H1 (cell line): ENCODE data around the gene CAPZB. TPM values are rescaled to one million over a fixed set of nuclear protein-coding genes. Genes with fewer than 3 reads are reported as not detected.
A peak's percentile ranks its signal among the peaks of the same experiment; 100 is the strongest.

Experiments used
- CTCF ChIA-PET: fragments of 300-600 bp; sonication (Branson Sonifier 250); formaldehyde crosslinking; loops from one replicate; lab custom pipeline; 2021; ENCODE audit not compliant: partially characterized antibody; lab: Charles Lee
- POLR2A ChIA-PET: fragments of 300-600 bp; sonication (Branson Sonifier 250); formaldehyde crosslinking; loops from one replicate; lab custom pipeline; 2021; ENCODE audit warnings: inconsistent platforms; ENCODE audit not compliant: partially characterized antibody; lab: Charles Lee
- DNase-seq, 2 experiments: peaks; one replicate each; pipeline versions ENCODE4 v3.0.0 to v3.0.0-alpha.2; 2010 to 2022; ENCODE audit warnings: low spot score in 2 of 2, low read depth in 1 of 2, mixed read lengths in 1 of 2
- FAIRE-seq: peaks from 2 replicates; lab custom pipeline; 2011; peaks lifted over from hg19 to GRCh38; lab: Jason Lieb, UNC
- H2AFZ ChIP-seq: 2 replicates; pipeline ENCODE4 v1.8.1; 2012; ENCODE audit warnings: low read length, inconsistent platforms
- H2AK5ac ChIP-seq: 2 replicates; pipeline ENCODE4 v1.6.1; 2013; ENCODE audit warnings: low read depth, low read length
- H2BK120ac ChIP-seq: replicated peaks from 2 replicates; pipeline ENCODE3; 2013; ENCODE audit warnings: low read depth, low read length, inconsistent platforms
- H2BK12ac ChIP-seq: 2 replicates; pipeline ENCODE4 v1.6.1; 2013; ENCODE audit warnings: low read depth, low read length
- H2BK15ac ChIP-seq: 2 replicates; pipeline ENCODE4 v1.6.1; 2013; ENCODE audit warnings: low read length
- H2BK20ac ChIP-seq: 2 replicates; pipeline ENCODE4 v1.6.1; 2013; ENCODE audit warnings: low read length
- H2BK5ac ChIP-seq: 2 replicates; pipeline ENCODE4 v1.6.1; 2013; ENCODE audit warnings: low read depth, low read length
- H3K14ac ChIP-seq: 2 replicates; pipeline ENCODE4 v1.6.1; 2013; ENCODE audit warnings: inconsistent platforms; ENCODE audit not compliant: insufficient read length
- H3K18ac ChIP-seq: 2 replicates; pipeline ENCODE4 v1.6.1; 2013; ENCODE audit warnings: low read length; ENCODE audit errors: extremely low read depth
- H3K23ac ChIP-seq: 2 replicates; pipeline ENCODE4 v1.6.1; 2013; ENCODE audit warnings: inconsistent platforms; ENCODE audit not compliant: insufficient read length
- H3K23me2 ChIP-seq: 2 replicates; pipeline ENCODE4 v1.6.1; 2013; ENCODE audit warnings: low read depth, low read length
- H3K27ac ChIP-seq: 2 replicates; pipeline ENCODE4 v1.6.1; 2011; ENCODE audit warnings: low read depth, low read length, inconsistent platforms
- H3K27me3 ChIP-seq, 4 experiments: replicated peaks in 1 of 4; 1 replicate in 1 of 4; 2 replicates in 3 of 4; pipeline versions ENCODE4 v1.6.1 to v1.8.1; 2011 to 2013; ENCODE audit warnings: low read length in 3 of 4, mild to moderate bottlenecking in 3 of 4, inconsistent platforms in 2 of 4, mixed read lengths in 2 of 4, moderate library complexity in 1 of 4; ENCODE audit not compliant: control insufficient read depth in 3 of 4, insufficient read depth in 3 of 4; ENCODE audit errors: extremely low read depth in 1 of 4
- H3K36me3 ChIP-seq, 4 experiments: 2 replicates each; pipeline versions ENCODE4 v1.6.1 to v1.8.1; 2011 to 2013; ENCODE audit warnings: mild to moderate bottlenecking in 4 of 4, low read length in 3 of 4, moderate library complexity in 2 of 4, control low read depth in 1 of 4, inconsistent platforms in 1 of 4; ENCODE audit not compliant: insufficient read depth in 4 of 4, control insufficient read depth in 2 of 4
- H3K4ac ChIP-seq: replicated peaks from 2 replicates; pipeline ENCODE3; 2013; ENCODE audit warnings: low read length, low read depth, mixed read lengths, inconsistent platforms; ENCODE audit not compliant: insufficient read length
- H3K4me1 ChIP-seq, 4 experiments: replicated peaks in 1 of 4; 1 replicate in 1 of 4; 2 replicates in 3 of 4; pipeline versions ENCODE4 v1.6.1 to v1.8.1; 2011 to 2013; ENCODE audit warnings: low read length in 3 of 4, inconsistent platforms in 2 of 4, mixed read lengths in 1 of 4; ENCODE audit not compliant: insufficient read depth in 4 of 4, control insufficient read depth in 3 of 4
- H3K4me2 ChIP-seq, 2 experiments: 2 replicates each; pipeline versions ENCODE4 v1.6.1 to v1.8.1; 2011 to 2013; ENCODE audit warnings: low read depth in 2 of 2, low read length in 2 of 2, control low read depth in 1 of 2, inconsistent platforms in 1 of 2, mild to moderate bottlenecking in 1 of 2; ENCODE audit not compliant: insufficient read depth in 1 of 2
- H3K4me3 ChIP-seq, 4 experiments: fragments of 200-600, 300-600 bp in 1 of 4; sonication (generic), shearing (Covaris generic), sonication (Bioruptor Twin) in 1 of 4; 2 replicates each; pipeline versions ENCODE4 v1.5.1 to v1.8.1; 2011 to 2016; ENCODE audit warnings: low read length in 4 of 4, low read depth in 3 of 4, control low read depth in 2 of 4, inconsistent platforms in 2 of 4, mild to moderate bottlenecking in 2 of 4, mixed read lengths in 1 of 4, moderate library complexity in 1 of 4; ENCODE audit not compliant: insufficient read depth in 2 of 4; ENCODE audit errors: extremely low read depth in 1 of 4
- H3K56ac ChIP-seq: replicated peaks from 2 replicates; pipeline ENCODE3; 2013; ENCODE audit warnings: low read depth, mild to moderate bottlenecking, mixed read lengths, low read length, inconsistent platforms; ENCODE audit not compliant: insufficient read length
- H3K79me1 ChIP-seq: 2 replicates; pipeline ENCODE4 v1.6.1; 2013; ENCODE audit warnings: low read depth, low read length, control low read depth
- H3K79me2 ChIP-seq, 2 experiments: 2 replicates each; pipeline versions ENCODE4 v1.6.1 to v1.8.1; 2012 to 2013; ENCODE audit warnings: low read length in 2 of 2, mild to moderate bottlenecking in 2 of 2, inconsistent platforms in 1 of 2; ENCODE audit not compliant: insufficient read depth in 2 of 2, control insufficient read depth in 1 of 2
- H3K9ac ChIP-seq, 4 experiments: replicated peaks in 1 of 4; 1 replicate in 1 of 4; 2 replicates in 3 of 4; pipeline versions ENCODE4 v1.6.1 to v1.8.1; 2011 to 2013; ENCODE audit warnings: low read depth in 3 of 4, low read length in 3 of 4, control low read depth in 2 of 4, mild to moderate bottlenecking in 2 of 4, moderate library complexity in 2 of 4, inconsistent platforms in 1 of 4; ENCODE audit errors: extremely low read depth in 1 of 4
- H3K9me3 ChIP-seq, 2 experiments: 2 replicates each; pipeline versions ENCODE4 v1.6.1 to v1.8.1; 2012 to 2013; ENCODE audit warnings: mild to moderate bottlenecking in 2 of 2, moderate library complexity in 2 of 2, control low read depth in 1 of 2, inconsistent platforms in 1 of 2, low read depth in 1 of 2, low read length in 1 of 2, mixed read lengths in 1 of 2; ENCODE audit not compliant: insufficient read depth in 2 of 2
- H4K20me1 ChIP-seq, 2 experiments: replicated peaks in 1 of 2; 2 replicates each; pipeline versions ENCODE3 to v1.8.1; 2011 to 2013; ENCODE audit warnings: inconsistent platforms in 2 of 2, low read length in 2 of 2, mild to moderate bottlenecking in 1 of 2; ENCODE audit not compliant: insufficient read depth in 2 of 2, control insufficient read depth in 1 of 2
- H4K5ac ChIP-seq: 2 replicates; pipeline ENCODE4 v1.6.1; 2013; ENCODE audit warnings: low read length, low read depth, mixed read lengths, inconsistent platforms; ENCODE audit not compliant: insufficient read length
- H4K8ac ChIP-seq: 2 replicates; pipeline ENCODE4 v1.8.0; 2013; ENCODE audit warnings: mild to moderate bottlenecking, moderate library complexity, low read length, inconsistent platforms; ENCODE audit not compliant: insufficient read depth; ENCODE audit errors: extremely low read depth
- H4K91ac ChIP-seq: replicated peaks from 2 replicates; pipeline ENCODE3; 2013; ENCODE audit warnings: low read length, mixed read lengths, inconsistent platforms; ENCODE audit not compliant: insufficient read length
- BRCA1 ChIP-seq: IDR thresholded peaks from 2 replicates; pipeline ENCODE4 v1.6.1; 2012; ENCODE audit warnings: low read depth, low read length, improper control_type of control experiment
- FOSL1 ChIP-seq: IDR thresholded peaks from 2 replicates; pipeline ENCODE4 v1.6.1; 2011; ENCODE audit warnings: mild to moderate bottlenecking, low read depth, low read length, moderate library complexity; ENCODE audit not compliant: insufficient read depth
- HDAC2 ChIP-seq, 2 experiments: fragments of 300-600 bp in 1 of 2; sonication (generic) in 1 of 2; IDR thresholded peaks; 2 replicates each; pipeline ENCODE4 v1.6.1; 2011 to 2012; ENCODE audit warnings: low read depth in 2 of 2, low read length in 2 of 2, mild to moderate bottlenecking in 2 of 2, moderate library complexity in 2 of 2, borderline replicate concordance in 1 of 2, inconsistent platforms in 1 of 2
- JUN ChIP-seq: IDR thresholded peaks from 2 replicates; pipeline ENCODE4 v1.6.1; 2011; ENCODE audit warnings: low read depth, mild to moderate bottlenecking, improper control_type of control experiment, low read length
- KDM1A ChIP-seq: fragments of 200-600, 300-600 bp; sonication (generic); IDR thresholded peaks from 2 replicates; pipeline ENCODE4 v1.7.1; 2016; ENCODE audit warnings: mild to moderate bottlenecking, low read length, borderline replicate concordance
- NANOG ChIP-seq: IDR thresholded peaks from 2 replicates; pipeline ENCODE4 v1.6.1; 2011; ENCODE audit warnings: low read length, low read depth, mild to moderate bottlenecking, inconsistent platforms; ENCODE audit not compliant: insufficient read depth, poor library complexity, severe bottlenecking
- POLR2A ChIP-seq, 2 experiments: IDR thresholded peaks; 1 replicate in 1 of 2; 2 replicates in 1 of 2; pipeline ENCODE4 v1.6.1; 2011; ENCODE audit warnings: low read depth in 2 of 2, low read length in 2 of 2, mild to moderate bottlenecking in 2 of 2; ENCODE audit errors: control extremely low read depth in 1 of 2
- POU5F1 ChIP-seq: IDR thresholded peaks from 2 replicates; pipeline ENCODE4 v1.6.1; 2011; ENCODE audit warnings: low read depth, mild to moderate bottlenecking, low read length, moderate library complexity
- TAF1 ChIP-seq: IDR thresholded peaks from 2 replicates; pipeline ENCODE4 v1.6.1; 2011; ENCODE audit warnings: mild to moderate bottlenecking, low read depth, low read length
- TBP ChIP-seq: IDR thresholded peaks from 2 replicates; pipeline ENCODE4 v1.6.1; 2011; ENCODE audit warnings: low read depth, low read length, improper control_type of control experiment
- WGBS, 2 experiments: shearing (Covaris generic) in 1 of 2; methylation state at CpG; one replicate each; pipeline versions ENCODE4 v1.1.6 to v1.1.7; 2013 to 2015; ENCODE audit warnings: low lambda C conversion rate in 2 of 2, mixed read lengths in 2 of 2, inconsistent platforms in 1 of 2, low coverage in 1 of 2, missing lambda C conversion rate in 1 of 2; ENCODE audit not compliant: insufficient replicate concordance in 2 of 2, insufficient coverage in 1 of 2, insufficient read length in 1 of 2; ENCODE audit errors: extremely low coverage in 1 of 2, missing lambda C conversion rate in 1 of 2; 5-methylcytosine and 5-hydroxymethylcytosine counted together
- polyA plus RNA-seq, 7 experiments: library from polyadenylated mRNA; depleted of rRNA in 3 of 7; stranded (reverse) in 5 of 7; unstranded in 2 of 7; fragments of >200 nt in 5 of 7; fragments of 200-250 nt in 2 of 7; gene quantifications; 1 replicate in 5 of 7; 2 replicates in 1 of 7; 4 replicates in 1 of 7; pipeline versions ENCODE4 v1.2.1 to v1.2.3, GENCODE V29; 2011 to 2013; ENCODE audit warnings: missing spikeins in 2 of 7, mixed read lengths in 2 of 7
- total RNA-seq: library from RNA; stranded (reverse); fragmentation: NEBNext Ultra II Directional; extraction: Animal tissue kit (Norgen Biotek cat#: 25700); gene quantifications from 2 replicates; pipeline ENCODE4 v1.2.1, GENCODE V29; 2021
- TF ChIP-seq, protein P1 (sequence below), 3 experiments: IDR thresholded peaks; 1 replicate in 2 of 3; 2 replicates in 1 of 3; pipeline versions ENCODE4 v1.5.1 to v1.6.1; 2011; ENCODE audit warnings: low read length in 3 of 3, mild to moderate bottlenecking in 3 of 3, inconsistent platforms in 2 of 3, low read depth in 1 of 3, moderate library complexity in 1 of 3; ENCODE audit not compliant: insufficient read depth in 1 of 3; ENCODE audit errors: control extremely low read depth in 1 of 3

The CAPZB gene
- total and polyA plus RNA-seq, 2 of the 8 experiments (the other 6 are each of a cell fraction or from before 2014, with no cell fraction given), result 162 to 371 TPM

GRCh38 chr1:19416921-19417470 lies 68.3 kb downstream of the CAPZB start:
- H3K56ac ChIP-seq, result no peak overlapping the region
- WGBS, 2 experiments, result 92% methylated on average over 6 of the region's 6 CpGs; no CpG with 5 or more reads in 1 of the 2 experiments
- H3K23ac ChIP-seq, result no peak overlapping the region
- H3K27me3 ChIP-seq, result no peaks in the 10 kb centered on the region
- no peak overlapping the region for H3K9ac ChIP-seq
- H4K5ac ChIP-seq, result no peak overlapping the region
- POLR2A ChIA-PET, result interaction anchor here (1.2 kb wide), 1 partner anchor 11 kb away, joined by 6 read pairs; no protein-coding TSS in a partner anchor
- no peak overlapping the region for H3K27ac ChIP-seq
- no peaks in the 10 kb centered on the region for H3K9me3 ChIP-seq
- peaks cover 13 to 26% of the 10 kb centered on the region in 2 experiments for H4K20me1 ChIP-seq
- H3K14ac ChIP-seq, result no peak overlapping the region
- FAIRE-seq, result peak; percentile 13
- H2AK5ac ChIP-seq, result no peak overlapping the region
- no peak overlapping the region for H2BK120ac ChIP-seq
- CTCF ChIA-PET, result interaction anchor here (0.9 to 1.9 kb wide), 6 partner anchors 9 to 288 kb away, joined by 3 to 7 read pairs (median 3); no protein-coding TSS in a partner anchor
- no peaks in the 10 kb centered on the region for H3K23me2 ChIP-seq
- H2AFZ ChIP-seq, result no peak overlapping the region
- H3K4me1 ChIP-seq, result peaks cover 0 to 5% (median 2%) of the 10 kb centered on the region in 4 experiments; a peak in 1 of 7 replicates
- H2BK20ac ChIP-seq, result no peak overlapping the region
- no peak overlapping the region for H3K4me2 ChIP-seq
- no peak overlapping the region for H4K8ac ChIP-seq
- no peak overlapping the region for H3K18ac ChIP-seq
- H4K91ac ChIP-seq, result no peak overlapping the region
- H2BK5ac ChIP-seq, result no peak overlapping the region
- DNase-seq, result no peak
- H3K4me3 ChIP-seq, result no peak overlapping the region
- H3K36me3 ChIP-seq, result peaks cover 0 to 19% (median 5%) of the 10 kb centered on the region in 4 experiments; a peak in 5 of 8 replicates
- peaks cover 6 to 79% of the 10 kb centered on the region in 2 experiments; a peak in 3 of 4 replicates for H3K79me2 ChIP-seq
- no peak overlapping the region for H2BK15ac ChIP-seq
- H3K4ac ChIP-seq, result no peak overlapping the region
- H3K79me1 ChIP-seq, result peaks cover 10% of the 10 kb centered on the region
- H2BK12ac ChIP-seq, result no peak overlapping the region
- TF ChIP-seq, protein P1, sequence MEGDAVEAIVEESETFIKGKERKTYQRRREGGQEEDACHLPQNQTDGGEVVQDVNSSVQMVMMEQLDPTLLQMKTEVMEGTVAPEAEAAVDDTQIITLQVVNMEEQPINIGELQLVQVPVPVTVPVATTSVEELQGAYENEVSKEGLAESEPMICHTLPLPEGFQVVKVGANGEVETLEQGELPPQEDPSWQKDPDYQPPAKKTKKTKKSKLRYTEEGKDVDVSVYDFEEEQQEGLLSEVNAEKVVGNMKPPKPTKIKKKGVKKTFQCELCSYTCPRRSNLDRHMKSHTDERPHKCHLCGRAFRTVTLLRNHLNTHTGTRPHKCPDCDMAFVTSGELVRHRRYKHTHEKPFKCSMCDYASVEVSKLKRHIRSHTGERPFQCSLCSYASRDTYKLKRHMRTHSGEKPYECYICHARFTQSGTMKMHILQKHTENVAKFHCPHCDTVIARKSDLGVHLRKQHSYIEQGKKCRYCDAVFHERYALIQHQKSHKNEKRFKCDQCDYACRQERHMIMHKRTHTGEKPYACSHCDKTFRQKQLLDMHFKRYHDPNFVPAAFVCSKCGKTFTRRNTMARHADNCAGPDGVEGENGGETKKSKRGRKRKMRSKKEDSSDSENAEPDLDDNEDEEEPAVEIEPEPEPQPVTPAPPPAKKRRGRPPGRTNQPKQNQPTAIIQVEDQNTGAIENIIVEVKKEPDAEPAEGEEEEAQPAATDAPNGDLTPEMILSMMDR (IDR thresholded peaks at IDR 0.05; ENCODE audit: control extremely low read depth in 1 of 3, insufficient read depth in 1 of 3, low read depth in 1 of 3, low read length in 3 of 3), result no peak
- TF ChIP-seq TAF1 (no peak), KDM1A (no peak), FOSL1 (no peak), HDAC2 (IDR thresholded peaks at IDR 0.05; ENCODE audit: borderline replicate concordance in 1 of 2, low read depth in 2 of 2, low read length in 2 of 2) (no peak), POU5F1 (no peak), TBP (no peak), JUN (no peak), POLR2A (IDR thresholded peaks at IDR 0.05; ENCODE audit: control extremely low read depth in 1 of 2, low read depth in 2 of 2, low read length in 2 of 2) (no peak), BRCA1 (no peak), NANOG (no peak)
